ENCODE measurements around the gene ARID3C. TPM values are rescaled to one million over a fixed set of nuclear protein-coding genes. Genes with fewer than 3 reads are reported as not detected.
A peak's percentile ranks its signal among the peaks of the same experiment; 100 is the strongest.

The ARID3C gene
- total RNA-seq, 1 experiment from 2014 or later = 0.42 TPM

- no peak for ATAC-seq
- BruUV-seq (replicated peaks) = no TSS peak
- peaks cover 0 to 6% of the 10 kb centered on the region in 2 experiments; a peak in 1 of 4 replicates for H3K36me3 ChIP-seq (ENCODE audit: control insufficient read depth in 1 of 2, insufficient read depth in 2 of 2, low read length in 2 of 2)
- TF ChIP-seq EZH2 (IDR thresholded peaks at IDR 0.05) (no peak), EGR1 (IDR thresholded peaks at IDR 0.05; ENCODE audit: low read depth) (no peak), SIN3A (IDR thresholded peaks at IDR 0.05; ENCODE audit: low read depth) (no peak), TCF7L2 (IDR thresholded peaks at IDR 0.05; ENCODE audit: borderline replicate concordance, extremely low read depth, insufficient read depth, insufficient read length) (no peak), POLR2AphosphoS5 (IDR thresholded peaks at IDR 0.05; ENCODE audit: low read depth, low read length) (no peak), FOSL1 (IDR thresholded peaks at IDR 0.05; ENCODE audit: low read depth) (no peak), RAD21 (IDR thresholded peaks at IDR 0.05; ENCODE audit: low read depth) (no peak), ZNF274 (IDR thresholded peaks at IDR 0.05; ENCODE audit: low read depth, low read length) (no peak), ZBTB33 (IDR thresholded peaks at IDR 0.05; ENCODE audit: extremely low read depth, insufficient replicate concordance, low read length) (no peak), MAX (IDR thresholded peaks at IDR 0.05) (no peak), CBX3 (IDR thresholded peaks at IDR 0.05; ENCODE audit: low read depth) (no peak), CEBPB (IDR thresholded peaks at IDR 0.05; ENCODE audit: low read depth) (no peak), REST (IDR thresholded peaks at IDR 0.05; ENCODE audit: low read depth) (no peak), ATF3 (IDR thresholded peaks at IDR 0.05) (no peak), ELF1 (IDR thresholded peaks at IDR 0.05; ENCODE audit: borderline replicate concordance, low read depth) (no peak), SP1 (IDR thresholded peaks at IDR 0.05; ENCODE audit: low read depth) (no peak), POLR2A (IDR thresholded peaks at IDR 0.05; ENCODE audit: borderline replicate concordance, extremely low read depth, insufficient read depth, insufficient read length) (no peak), ZFX (IDR thresholded peaks at IDR 0.05) (no peak), YY1 (IDR thresholded peaks at IDR 0.05; ENCODE audit: extremely low read depth, insufficient replicate concordance, low read depth, low read length) (no peak)
- H3K4me2 ChIP-seq (ENCODE audit: low read length) = peak overlapping the region; percentile 83; the same call in 1 of the 2 replicates
- H3K4me3 ChIP-seq (replicated peaks in 1 of 2; ENCODE audit: low read depth in 1 of 2, low read length in 2 of 2) = no peak overlapping the region
- ChIA-PET CTCF (no interaction called here), RAD21 (ENCODE audit: low non-redundant PET in 1 of 2, low total read pairs in 2 of 2, uncharacterized antibody in 2 of 2, unreplicated experiment in 2 of 2) (no interaction called here), POLR2A (interaction anchor here (0.6 kb wide), 1 partner anchor 16 kb away, joined by 3 read pairs; the partner anchor contains the start of gene SIGMAR1)
- no peak overlapping the region for H3K9ac ChIP-seq (ENCODE audit: low read length)
- no peak overlapping the region for H2AFZ ChIP-seq (ENCODE audit: low read depth, low read length, poor library complexity, severe bottlenecking)
- intact Hi-C loops (cut with micrococcal nuclease) = no loop called here
- H4K20me1 ChIP-seq (ENCODE audit: insufficient read depth) = no peaks in the 10 kb centered on the region
- DNase-seq (ENCODE audit: low read depth, low spot score) = no peak
- no peak overlapping the region for H3K27ac ChIP-seq (ENCODE audit: low read depth, low read length)
- H3K79me2 ChIP-seq (ENCODE audit: insufficient read depth, low read length) = no peaks in the 10 kb centered on the region
- no peaks in the 10 kb centered on the region for H3K9me2 ChIP-seq (ENCODE audit: insufficient read depth)
- H3K4me1 ChIP-seq (ENCODE audit: control insufficient read depth in 1 of 2, insufficient read depth in 2 of 2, low read length in 2 of 2) = peaks cover 13 to 29% of the 10 kb centered on the region in 2 experiments
- no peaks in the 10 kb centered on the region for H3K9me3 ChIP-seq (ENCODE audit: control insufficient read depth in 1 of 2, insufficient read depth in 1 of 2, low read depth in 1 of 2, low read length in 2 of 2)
- H3K27me3 ChIP-seq (ENCODE audit: insufficient read depth, low read length) = no peaks in the 10 kb centered on the region
Measured at GRCh38 chr9:34653151-34654072, 24.5 kb upstream of the ARID3C start.

Data from HCT116 (cell line).